Pancreas (tissue), 10 donors: Measurements from ENCODE around the gene POLD4. TPM values are rescaled to one million over a fixed set of nuclear protein-coding genes. Genes with fewer than 3 reads are reported as not detected.
"Not testable (repeated sequence)": the region's sequence is repeated elsewhere in the genome, so short reads cannot be mapped to it uniquely, and the experiment has no call there.

Source experiments
- ATAC-seq, 4 donors: fragments of 200-7000 bp; cut with Tn5 transposase; one replicate each; pipeline versions ENCODE4 v1.8.0 to v1.9.1; 2020; ENCODE audit warnings: mild to moderate bottlenecking in 4 of 4, moderate library complexity in 4 of 4
- DNase-seq, 6 donors: peaks; one replicate each; pipeline ENCODE4 v3.0.0-alpha.2; 2020
- FAIRE-seq: peaks from 2 replicates; lab custom pipeline; 2012; peaks lifted over from hg19 to GRCh38; lab: Jason Lieb, UNC
- H3K27ac ChIP-seq, 4 donors: fragments of 200-600 bp; sonication (generic); 1 replicate in 3 of 4; 2 replicates in 1 of 4; pipeline versions ENCODE4 v1.5.0 to v1.8.0; 2020
- H3K27me3 ChIP-seq, 4 donors: fragments of 200-600 bp; one replicate each; pipeline ENCODE4 v1.8.0; 2021
- H3K36me3 ChIP-seq, 3 donors: fragments of 200-600 bp; sonication (generic) in 1 of 3; one replicate each; pipeline versions ENCODE4 v1.5.0 to v1.8.0; 2020 to 2021
- H3K4me1 ChIP-seq, 3 donors: fragments of 200-600 bp; one replicate each; pipeline ENCODE4 v1.8.0; 2021
- H3K4me3 ChIP-seq, 4 donors: fragments of 200-600 bp; sonication (generic) in 2 of 4; one replicate each; pipeline versions ENCODE4 v1.5.0 to v1.8.0; 2020 to 2021
- H3K9me3 ChIP-seq, 4 donors: fragments of 200-600 bp; one replicate each; pipeline ENCODE4 v1.8.0; 2021
- WGBS, 2 donors: extraction: QIAGEN DNeasy Blood & Tissue Kit; methylation state at CpG; one replicate each; pipeline ENCODE4 v1.1.7; 2013; 5-methylcytosine and 5-hydroxymethylcytosine counted together
- intact Hi-C, 3 donors: fragments of 100-400 bp; cut with DNase I; formaldehyde crosslinking; loops; one replicate each; pipeline versions ENCODE4 v1.11.1 to v1.14.2; 2022
- polyA plus RNA-seq, 2 donors: library from polyadenylated mRNA; stranded (reverse); fragments of 200-250 nt; gene quantifications; one replicate each; pipeline ENCODE4 v1.2.3, GENCODE V29; 2013
- total RNA-seq, 6 donors: library from RNA; stranded (reverse); fragmentation: NEBNext Ultra II Directional in 4 of 6; extraction: Animal tissue kit (Norgen Biotek cat#: 25700) in 4 of 6; gene quantifications; one replicate each; pipeline versions ENCODE4 v1.2.1 to v1.2.4, GENCODE V29; 2021 to 2023
- TF ChIP-seq, protein P1 (sequence below), 4 donors: fragments of 200-600 bp; sonication (generic) in 3 of 4; IDR thresholded peaks; one replicate each; pipeline versions ENCODE4 v1.5.0 to v1.8.0; 2021; ENCODE audit warnings: antibody characterized with exemption in 4 of 4
- donor health status: healthy with polysubstance abuse.
- donor health status: DM: no; HTN: no; CAD: no; lungs with moderate emphysema.
- donor health status: DM: no; HTN: no; CAD: no.
- donor health status: control.
- donor health status: control.
- donor health status: Bipolar disorder and iron deficiency.
- donor health status: DM: yes; HTN: yes; CAD: no.
- donor health status: DM: no; HTN: no; CAD: no.
- donor health status: DM: no; HTN: no; CAD: no.
- donor health status: DM: yes; HTN: yes; CAD: no.

POLD4 gene
- total RNA-seq = 10 to 100 TPM; 35.0 to 50.8 (median 43.4) TPM
- polyA plus RNA-seq = 10 to 100 TPM; 80.6 to 99.3 TPM

DNA sequence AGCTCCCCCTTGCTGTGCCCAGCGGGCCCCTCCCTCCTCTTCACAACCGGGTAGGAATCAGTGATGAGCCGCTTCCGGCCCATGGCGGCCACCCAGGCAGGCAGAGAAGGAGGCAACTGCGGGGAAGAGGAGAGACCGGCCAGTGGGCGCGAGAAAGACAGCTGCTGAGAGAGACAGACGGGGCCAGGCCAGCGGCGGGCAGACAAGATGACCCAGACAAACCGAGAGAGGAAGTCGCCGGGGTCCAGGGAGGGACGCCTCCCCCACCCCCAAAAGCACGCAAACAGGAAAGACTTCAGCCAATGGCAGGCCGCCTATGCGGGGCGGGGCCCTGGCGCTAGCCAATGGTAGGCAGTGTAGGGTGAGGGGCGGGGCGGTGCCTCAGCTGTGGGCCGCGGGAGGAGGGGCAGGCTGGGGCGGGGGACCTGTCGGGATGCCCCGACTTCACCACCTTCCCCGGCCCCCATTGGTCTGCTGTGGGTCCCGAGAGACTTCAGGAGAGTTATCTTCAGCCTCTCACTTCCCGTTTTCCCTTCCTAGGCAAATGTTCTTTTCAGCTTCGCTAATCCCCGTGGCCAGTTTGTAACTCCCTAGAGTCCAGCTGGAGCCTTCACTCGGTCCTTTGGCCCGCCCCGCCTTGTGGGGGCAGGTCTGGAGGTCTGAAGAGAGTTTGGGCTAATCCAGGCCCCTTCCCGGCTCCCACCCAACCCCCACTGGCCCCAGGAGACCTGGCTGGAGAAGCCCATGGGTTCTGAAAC, at the start of gene POLD4:
Gene POLD4 (minus strand): TSS at position 230 of the 758 bp plus-strand sequence. CDS start 147 bp downstream, at position 83.
- ATAC-seq = peak; percentile 87 to 92 (median 89)
- no peaks in the 10 kb centered on the region for H3K9me3 ChIP-seq
- peak within 1 kb of the TSS; percentile 97 to 98 (median 98) for H3K27ac ChIP-seq
- WGBS, 2 donors = 0% methylated on average over 29 to 37 of the region's 37 CpGs
- no peak for FAIRE-seq
- no peaks in the 10 kb centered on the region for H3K36me3 ChIP-seq
- peak within 1 kb of the TSS; percentile 58 to 72 (median 64) for H3K4me3 ChIP-seq
- H3K27me3 ChIP-seq = no peaks in the 10 kb centered on the region
- DNase-seq = peak; percentile 97 to 99 (median 98)
- H3K4me1 ChIP-seq = peaks cover 9 to 51% (median 23%) of the 10 kb centered on the region in 3 donors
- TF ChIP-seq, protein P1, sequence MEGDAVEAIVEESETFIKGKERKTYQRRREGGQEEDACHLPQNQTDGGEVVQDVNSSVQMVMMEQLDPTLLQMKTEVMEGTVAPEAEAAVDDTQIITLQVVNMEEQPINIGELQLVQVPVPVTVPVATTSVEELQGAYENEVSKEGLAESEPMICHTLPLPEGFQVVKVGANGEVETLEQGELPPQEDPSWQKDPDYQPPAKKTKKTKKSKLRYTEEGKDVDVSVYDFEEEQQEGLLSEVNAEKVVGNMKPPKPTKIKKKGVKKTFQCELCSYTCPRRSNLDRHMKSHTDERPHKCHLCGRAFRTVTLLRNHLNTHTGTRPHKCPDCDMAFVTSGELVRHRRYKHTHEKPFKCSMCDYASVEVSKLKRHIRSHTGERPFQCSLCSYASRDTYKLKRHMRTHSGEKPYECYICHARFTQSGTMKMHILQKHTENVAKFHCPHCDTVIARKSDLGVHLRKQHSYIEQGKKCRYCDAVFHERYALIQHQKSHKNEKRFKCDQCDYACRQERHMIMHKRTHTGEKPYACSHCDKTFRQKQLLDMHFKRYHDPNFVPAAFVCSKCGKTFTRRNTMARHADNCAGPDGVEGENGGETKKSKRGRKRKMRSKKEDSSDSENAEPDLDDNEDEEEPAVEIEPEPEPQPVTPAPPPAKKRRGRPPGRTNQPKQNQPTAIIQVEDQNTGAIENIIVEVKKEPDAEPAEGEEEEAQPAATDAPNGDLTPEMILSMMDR (IDR thresholded peaks at IDR 0.05) = no peak
- intact Hi-C loops = no loop called here

DNA sequence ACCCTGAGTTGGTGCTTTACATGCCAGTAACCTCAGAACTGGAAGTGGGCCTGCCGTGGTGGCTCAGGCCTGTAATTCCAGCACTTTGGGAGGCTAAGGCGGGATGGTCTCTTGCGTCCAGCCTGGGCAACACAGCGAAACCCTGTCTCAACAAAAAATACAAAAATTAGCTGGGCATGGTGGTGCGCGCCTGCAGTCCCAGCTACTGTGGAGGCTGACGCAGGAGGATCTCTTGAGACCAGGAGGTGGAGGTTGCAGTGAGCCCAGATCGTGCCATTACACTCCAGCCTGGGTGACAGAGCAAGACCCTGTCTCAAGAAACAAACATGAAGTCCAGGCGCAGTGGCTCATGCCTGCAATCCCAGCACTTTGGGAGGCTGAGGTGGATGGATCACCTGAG, 49.7 kb upstream of the POLD4 start:
- H3K9me3 ChIP-seq, DNase-seq, H3K27ac ChIP-seq, intact Hi-C loops, FAIRE-seq, ATAC-seq, H3K27me3 ChIP-seq, H3K4me3 ChIP-seq: not testable (repeated sequence)
- H3K36me3 ChIP-seq = peaks cover 2 to 14% (median 2%) of the 10 kb centered on the region in 3 donors
- 95 to 96% methylated on average over 9 of the region's 9 CpGs for WGBS, 2 donors
- H3K4me1 ChIP-seq = peaks cover 4 to 14% (median 7%) of the 10 kb centered on the region in 3 donors

DNA sequence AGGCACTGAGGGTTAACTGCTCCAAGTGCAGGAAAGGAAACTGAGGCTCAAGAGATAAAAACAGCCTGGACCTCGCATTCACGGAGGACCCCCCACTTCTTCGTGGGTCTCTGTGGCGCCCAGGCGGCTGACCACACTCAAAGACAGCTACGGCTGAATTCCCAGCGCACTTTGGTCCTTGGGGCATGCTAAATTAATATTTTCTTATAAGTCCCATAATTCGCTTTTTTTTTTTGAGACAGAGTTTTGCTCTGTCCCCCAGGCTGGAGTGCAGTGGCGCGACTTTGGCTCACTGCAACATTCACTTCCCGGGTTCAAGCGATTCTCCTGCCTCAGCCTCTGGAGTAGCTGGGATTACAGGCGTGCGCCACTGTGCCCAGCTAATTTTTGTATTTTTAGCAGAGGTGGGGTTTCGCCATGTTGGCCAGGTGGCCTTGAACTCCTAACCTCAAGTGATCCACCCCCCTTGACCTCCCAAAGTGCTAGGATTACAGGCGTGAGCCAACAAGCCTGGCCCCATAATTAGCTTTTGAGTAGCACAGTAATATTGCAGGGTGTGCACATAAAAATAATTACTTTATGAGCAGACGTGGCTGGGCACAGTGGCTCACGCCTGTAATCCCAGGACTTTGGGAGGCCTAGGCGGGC, 49.0 kb upstream of the POLD4 start:
- H3K27me3 ChIP-seq, FAIRE-seq, intact Hi-C loops, ATAC-seq, H3K9me3 ChIP-seq: not testable (repeated sequence)
- peak overlapping the region in 2 of 4 donors; percentile 21 to 97 for H3K4me3 ChIP-seq
- H3K27ac ChIP-seq = peak overlapping the region; percentile 6 to 88 (median 68)
- H3K4me1 ChIP-seq = peaks cover 4 to 14% (median 7%) of the 10 kb centered on the region in 3 donors
- peak in 1 of 6 donors; percentile 46 for DNase-seq
- WGBS, 2 donors = 53 to 54% methylated on average over 19 of the region's 19 CpGs
- H3K36me3 ChIP-seq = peaks cover 3 to 21% (median 4%) of the 10 kb centered on the region in 3 donors

DNA sequence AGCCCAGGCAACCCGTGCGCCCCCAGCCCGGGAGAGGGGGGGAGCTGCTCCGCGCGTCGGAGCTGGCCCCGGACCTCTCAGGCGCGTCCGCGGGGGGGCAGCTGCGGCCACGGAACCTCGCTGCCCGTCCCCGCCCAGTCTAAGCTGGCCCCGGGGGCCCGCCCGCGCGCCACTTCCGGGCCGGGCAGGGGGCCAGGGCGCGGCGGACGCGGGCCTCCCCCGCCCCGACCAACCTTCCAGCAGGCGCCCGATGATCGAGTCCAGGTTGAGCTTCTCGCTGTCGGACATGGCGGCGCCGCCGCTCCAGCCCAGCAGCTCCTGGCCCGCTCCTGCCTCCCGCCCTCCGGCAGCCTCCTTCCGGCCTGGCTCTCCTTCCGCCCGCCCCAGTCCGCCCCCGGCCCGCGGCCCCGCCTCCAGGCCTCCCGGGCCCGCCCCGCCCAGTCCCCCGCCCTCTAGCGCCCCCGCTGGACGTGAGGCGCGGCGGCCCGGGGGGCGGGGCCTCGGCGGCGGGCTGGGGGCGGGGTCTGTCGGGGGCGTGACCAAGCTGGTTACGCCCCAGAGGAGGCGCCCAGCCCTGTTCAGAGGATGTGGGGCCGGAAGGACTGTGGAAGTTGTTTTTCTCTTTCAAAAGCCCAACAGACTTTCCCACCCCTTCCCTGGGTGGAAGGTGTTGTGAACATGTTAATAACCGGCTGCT, 48.3 kb upstream of the POLD4 start, which contains the start of gene PPP1CA:
Gene PPP1CA (minus strand): TSS at position 364 of the 697 bp plus-strand sequence. CDS start 76 bp downstream, at position 288.
- Histone ChIP-seq H3K27ac (peak within 1 kb of the TSS; percentile 56 to 89 (median 81)), H3K36me3 (peaks cover 3 to 23% (median 4%) of the 10 kb centered on the region in 3 donors), H3K4me3 (peak within 1 kb of the TSS; percentile 83 to 98 (median 96)), H3K9me3 (no peaks in the 10 kb centered on the region), H3K4me1 (peaks cover 4 to 14% (median 7%) of the 10 kb centered on the region in 3 donors), H3K27me3 (no peaks in the 10 kb centered on the region)
- DNase-seq (peak; percentile 88 to 97 (median 94)), ATAC-seq (peak; percentile 88 to 92 (median 91)), FAIRE-seq (no peak)
- intact Hi-C loops = no loop called here
- TF ChIP-seq, protein P1 (IDR thresholded peaks at IDR 0.05) = peak in 3 of 4 donors; percentile 17 to 64 (median 49)
- 0 to 1% methylated on average over 41 to 73 of the region's 73 CpGs for WGBS, 2 donors

DNA sequence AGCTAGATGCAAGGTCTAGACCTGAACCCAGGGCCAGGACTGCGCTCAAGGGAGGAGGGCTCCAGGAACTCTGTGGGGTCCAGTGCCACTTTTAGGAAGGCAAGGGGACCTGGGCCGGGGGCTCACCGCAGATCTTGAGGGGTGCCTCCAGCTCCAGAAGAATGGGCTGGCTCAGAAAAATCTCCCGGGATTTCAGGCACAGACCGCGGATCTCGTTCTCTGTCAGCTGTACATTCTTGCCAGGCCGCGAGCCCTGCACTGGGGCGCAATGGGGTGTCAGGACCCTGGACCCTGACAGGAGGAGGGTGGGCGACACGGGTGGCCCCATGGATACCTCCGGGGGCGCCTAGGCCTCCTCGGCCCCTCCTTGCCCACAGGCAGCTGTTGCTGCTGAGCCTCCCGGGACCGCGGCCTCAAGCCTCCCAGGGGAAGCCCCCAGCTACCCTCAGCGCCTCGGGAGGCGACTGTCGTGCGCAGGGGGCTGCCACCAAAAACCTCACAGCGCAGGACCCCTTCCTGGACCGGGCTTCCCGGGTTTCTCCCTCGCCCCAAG, 47.7 kb upstream of the POLD4 start:
- intact Hi-C loops = no loop called here
- Histone ChIP-seq H3K36me3 (peaks cover 3 to 23% (median 4%) of the 10 kb centered on the region in 3 donors), H3K4me1 (peaks cover 4 to 14% (median 7%) of the 10 kb centered on the region in 3 donors), H3K9me3 (no peaks in the 10 kb centered on the region), H3K27ac (peak overlapping the region; percentile 56 to 89 (median 80)), H3K27me3 (no peaks in the 10 kb centered on the region), H3K4me3 (peak overlapping the region; percentile 83 to 98 (median 96))
- WGBS, 2 donors = 2 to 4% methylated on average over 18 to 27 of the region's 27 CpGs
- TF ChIP-seq, protein P1 (IDR thresholded peaks at IDR 0.05) = no peak
- peak in 1 of 6 donors; percentile 86 for DNase-seq
- peak in 2 of 4 donors; percentile 1 to 4 for ATAC-seq
- no peak for FAIRE-seq
